Tibial nerve (tissue), 4 donors: Measurements from ENCODE around the gene UBXN7.

Source experiments
- EP300 ChIP-seq, 2 donors: sonication (generic); formaldehyde crosslinking; IDR thresholded peaks; one replicate each; pipeline ENCODE4 v1.6.1; 2017; ENCODE audit warnings: antibody characterized with exemption in 2 of 2, mild to moderate bottlenecking in 1 of 2
- POLR2A ChIP-seq, 2 donors: fragments of 450-650 bp; IDR thresholded peaks; one replicate each; pipeline ENCODE4 v1.6.1; 2017; ENCODE audit warnings: antibody characterized with exemption in 2 of 2, mild to moderate bottlenecking in 2 of 2, moderate library complexity in 2 of 2
- TF ChIP-seq, protein P1 (sequence below), 5 experiments: fragments of 200-600 bp in 3 of 5; fragments of 450-650 bp in 2 of 5; sonication (generic) in 3 of 5; IDR thresholded peaks; one replicate each; pipeline ENCODE4 v1.5.1; 2016 to 2019; ENCODE audit warnings: antibody characterized with exemption in 5 of 5, mild to moderate bottlenecking in 3 of 5, moderate library complexity in 2 of 5

DNA sequence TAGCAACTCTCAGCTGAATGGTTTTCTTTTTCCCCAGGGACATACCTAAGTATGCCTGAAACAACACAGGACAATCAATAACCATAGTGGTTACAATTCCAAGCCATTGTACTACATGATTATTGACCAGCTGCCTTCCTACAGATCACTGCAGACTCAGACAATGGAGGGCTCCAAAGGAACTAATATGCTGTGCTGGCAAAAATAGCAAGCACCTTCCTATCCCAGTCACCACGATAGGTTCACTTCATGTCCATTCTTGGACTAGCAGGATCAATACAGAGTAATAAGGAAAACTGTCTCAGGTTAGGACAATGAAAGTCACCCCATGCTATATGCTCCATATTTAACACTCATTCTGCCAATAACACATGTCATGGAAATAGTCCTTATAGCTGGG, 76.6 kb downstream of the UBXN7 start:
- TF ChIP-seq, protein P1, sequence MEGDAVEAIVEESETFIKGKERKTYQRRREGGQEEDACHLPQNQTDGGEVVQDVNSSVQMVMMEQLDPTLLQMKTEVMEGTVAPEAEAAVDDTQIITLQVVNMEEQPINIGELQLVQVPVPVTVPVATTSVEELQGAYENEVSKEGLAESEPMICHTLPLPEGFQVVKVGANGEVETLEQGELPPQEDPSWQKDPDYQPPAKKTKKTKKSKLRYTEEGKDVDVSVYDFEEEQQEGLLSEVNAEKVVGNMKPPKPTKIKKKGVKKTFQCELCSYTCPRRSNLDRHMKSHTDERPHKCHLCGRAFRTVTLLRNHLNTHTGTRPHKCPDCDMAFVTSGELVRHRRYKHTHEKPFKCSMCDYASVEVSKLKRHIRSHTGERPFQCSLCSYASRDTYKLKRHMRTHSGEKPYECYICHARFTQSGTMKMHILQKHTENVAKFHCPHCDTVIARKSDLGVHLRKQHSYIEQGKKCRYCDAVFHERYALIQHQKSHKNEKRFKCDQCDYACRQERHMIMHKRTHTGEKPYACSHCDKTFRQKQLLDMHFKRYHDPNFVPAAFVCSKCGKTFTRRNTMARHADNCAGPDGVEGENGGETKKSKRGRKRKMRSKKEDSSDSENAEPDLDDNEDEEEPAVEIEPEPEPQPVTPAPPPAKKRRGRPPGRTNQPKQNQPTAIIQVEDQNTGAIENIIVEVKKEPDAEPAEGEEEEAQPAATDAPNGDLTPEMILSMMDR (IDR thresholded peaks at IDR 0.05): no peak
- TF ChIP-seq EP300 (IDR thresholded peaks at IDR 0.05) (no peak), POLR2A (IDR thresholded peaks at IDR 0.05) (no peak)
